AG04449 (cell line): ENCODE data around the gene OPN5.

Experiments
- CTCF ChIA-PET: fragments of 350-600 bp; formaldehyde crosslinking; extraction: SDS; loops from one replicate; lab custom pipeline; 2021; ENCODE audit warnings: antibody characterized with exemption; lab: Yijun Ruan, JAX
- POLR2A ChIA-PET: fragments of 400-600, 350-600 bp; formaldehyde crosslinking; extraction: SDS; loops from one replicate; lab custom pipeline; 2020; ENCODE audit warnings: antibody characterized with exemption, inconsistent platforms; lab: Yijun Ruan, JAX
- DNase-seq: peaks from one replicate; pipeline ENCODE4 v3.0.0-alpha.2; 2010; ENCODE audit warnings: low read depth, low spot score
- H3K4me3 ChIP-seq: 2 replicates; pipeline ENCODE4 v1.5.1; 2011; ENCODE audit warnings: low read depth, mild to moderate bottlenecking, control low read depth, low read length
- TF ChIP-seq, protein P1 (sequence below): IDR thresholded peaks from one replicate; pipeline ENCODE4 v1.5.1; 2011; ENCODE audit warnings: mild to moderate bottlenecking, moderate library complexity, low read length, control low read depth, inconsistent platforms; ENCODE audit not compliant: insufficient read depth; ENCODE audit errors: missing control alignments

The OPN5 gene

DNA sequence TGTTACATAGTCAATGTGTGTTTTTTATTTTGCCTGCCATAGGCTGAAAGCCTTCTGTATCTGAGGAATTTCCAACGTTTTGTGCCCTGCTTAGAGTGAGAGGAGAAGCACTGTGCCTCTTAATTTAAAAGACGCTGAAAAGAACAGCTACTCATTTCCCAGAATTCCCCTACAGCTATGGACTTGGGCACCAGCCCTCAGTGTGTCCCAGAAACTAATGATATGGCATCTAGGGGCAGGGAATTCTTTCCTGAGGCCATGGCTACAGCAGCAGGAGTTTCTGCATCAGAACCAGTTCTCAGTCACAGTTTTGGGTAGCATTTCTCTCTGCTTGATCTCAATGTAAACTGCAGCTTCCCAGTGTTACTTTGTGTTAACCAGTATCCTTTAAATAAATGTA is 20.2 kb downstream of the OPN5 start:
- DNase-seq = no peak
- ChIA-PET POLR2A (no interaction called here), CTCF (no interaction called here)
- no peak overlapping the region for H3K4me3 ChIP-seq
- TF ChIP-seq, protein P1, sequence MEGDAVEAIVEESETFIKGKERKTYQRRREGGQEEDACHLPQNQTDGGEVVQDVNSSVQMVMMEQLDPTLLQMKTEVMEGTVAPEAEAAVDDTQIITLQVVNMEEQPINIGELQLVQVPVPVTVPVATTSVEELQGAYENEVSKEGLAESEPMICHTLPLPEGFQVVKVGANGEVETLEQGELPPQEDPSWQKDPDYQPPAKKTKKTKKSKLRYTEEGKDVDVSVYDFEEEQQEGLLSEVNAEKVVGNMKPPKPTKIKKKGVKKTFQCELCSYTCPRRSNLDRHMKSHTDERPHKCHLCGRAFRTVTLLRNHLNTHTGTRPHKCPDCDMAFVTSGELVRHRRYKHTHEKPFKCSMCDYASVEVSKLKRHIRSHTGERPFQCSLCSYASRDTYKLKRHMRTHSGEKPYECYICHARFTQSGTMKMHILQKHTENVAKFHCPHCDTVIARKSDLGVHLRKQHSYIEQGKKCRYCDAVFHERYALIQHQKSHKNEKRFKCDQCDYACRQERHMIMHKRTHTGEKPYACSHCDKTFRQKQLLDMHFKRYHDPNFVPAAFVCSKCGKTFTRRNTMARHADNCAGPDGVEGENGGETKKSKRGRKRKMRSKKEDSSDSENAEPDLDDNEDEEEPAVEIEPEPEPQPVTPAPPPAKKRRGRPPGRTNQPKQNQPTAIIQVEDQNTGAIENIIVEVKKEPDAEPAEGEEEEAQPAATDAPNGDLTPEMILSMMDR = no peak

DNA sequence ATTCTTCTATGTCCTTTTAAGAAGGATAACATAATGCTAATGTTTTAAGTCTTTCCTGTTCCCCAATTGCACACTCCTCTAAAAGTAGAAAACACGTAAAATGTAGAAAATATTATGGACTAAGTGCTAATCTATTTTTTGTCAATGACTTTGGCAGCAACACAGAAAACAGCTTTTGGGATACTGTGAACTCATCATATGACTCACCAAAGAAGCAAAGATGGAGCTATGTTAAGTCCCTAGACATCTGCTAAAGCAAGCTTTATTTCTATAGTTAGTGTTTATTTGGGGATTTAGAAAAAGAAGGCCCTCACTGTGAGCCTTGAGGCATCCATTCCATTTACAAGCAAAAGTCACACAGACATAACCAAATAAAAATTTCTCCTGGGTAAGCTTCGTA is 23.0 kb downstream of the OPN5 start:
- H3K4me3 ChIP-seq = no peak overlapping the region
- ChIA-PET CTCF (no interaction called here), POLR2A (no interaction called here)
- TF ChIP-seq, protein P1 = no peak
- no peak for DNase-seq

DNA sequence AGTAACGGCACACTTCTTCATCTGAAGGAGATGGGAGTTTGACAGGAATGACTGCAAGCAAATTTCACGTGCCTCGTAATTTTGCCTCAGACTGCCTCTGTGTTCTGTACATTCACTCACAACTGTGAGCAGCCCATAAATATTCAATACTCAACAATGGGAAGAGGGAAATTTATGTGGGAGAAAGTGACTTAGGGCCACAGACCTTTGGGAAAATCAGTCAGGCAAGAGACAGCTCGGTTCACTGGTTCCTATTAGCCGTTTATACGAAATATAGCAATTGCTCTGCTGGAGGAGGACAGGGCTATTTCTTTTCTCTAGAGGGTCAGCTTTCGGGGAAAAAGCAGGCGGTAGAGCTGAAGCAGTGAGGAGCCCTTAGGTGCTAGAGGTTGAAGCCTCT is 28.0 kb downstream of the OPN5 start:
- TF ChIP-seq, protein P1 = no peak
- ChIA-PET POLR2A (no interaction called here), CTCF (no interaction called here)
- H3K4me3 ChIP-seq = no peak overlapping the region
- DNase-seq = no peak

DNA sequence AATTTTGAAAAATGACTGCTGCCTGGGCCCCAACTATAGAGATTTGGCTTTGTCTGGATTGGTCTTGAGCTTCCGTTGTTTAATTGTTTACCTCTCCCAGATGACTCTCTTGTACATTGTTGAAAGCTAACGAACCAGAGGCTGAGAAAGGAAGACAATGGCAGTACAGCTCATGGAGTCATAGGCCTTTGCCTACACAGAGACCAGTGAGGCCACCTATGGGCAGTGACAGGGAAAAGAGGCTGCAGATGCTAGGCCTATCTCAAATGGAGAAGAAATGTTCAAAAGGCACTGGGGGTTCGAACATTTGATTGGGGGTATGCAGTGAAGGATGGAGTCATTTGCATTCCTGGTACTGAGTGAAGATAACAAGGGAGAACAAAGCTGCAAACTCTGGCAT is 29.1 kb downstream of the OPN5 start:
- no peak for DNase-seq
- H3K4me3 ChIP-seq = no peak overlapping the region
- ChIA-PET POLR2A (no interaction called here), CTCF (no interaction called here)
- TF ChIP-seq, protein P1 = no peak

DNA sequence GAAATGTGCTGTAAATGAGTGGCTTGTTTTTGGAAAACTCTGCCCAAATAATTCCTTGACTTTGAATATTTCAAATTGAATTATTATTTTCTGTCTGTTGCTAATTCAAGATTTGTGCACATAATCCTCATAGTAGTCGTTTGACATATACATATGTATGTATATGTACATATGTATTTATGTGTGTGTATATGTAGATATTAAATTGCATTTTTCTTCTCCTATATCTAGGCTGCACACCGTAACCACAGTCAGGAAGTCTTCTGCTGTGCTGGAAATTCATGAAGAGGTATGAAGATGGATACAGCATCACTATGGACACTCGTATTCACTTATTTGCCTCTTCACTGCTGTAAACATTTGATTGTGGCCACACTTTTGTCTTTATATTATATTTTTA is 29.6 kb downstream of the OPN5 start:
- CTCF ChIA-PET = no interaction called here
- POLR2A ChIA-PET = no interaction called here
- TF ChIP-seq, protein P1 = no peak
- no peak overlapping the region for H3K4me3 ChIP-seq
- DNase-seq = no peak

DNA sequence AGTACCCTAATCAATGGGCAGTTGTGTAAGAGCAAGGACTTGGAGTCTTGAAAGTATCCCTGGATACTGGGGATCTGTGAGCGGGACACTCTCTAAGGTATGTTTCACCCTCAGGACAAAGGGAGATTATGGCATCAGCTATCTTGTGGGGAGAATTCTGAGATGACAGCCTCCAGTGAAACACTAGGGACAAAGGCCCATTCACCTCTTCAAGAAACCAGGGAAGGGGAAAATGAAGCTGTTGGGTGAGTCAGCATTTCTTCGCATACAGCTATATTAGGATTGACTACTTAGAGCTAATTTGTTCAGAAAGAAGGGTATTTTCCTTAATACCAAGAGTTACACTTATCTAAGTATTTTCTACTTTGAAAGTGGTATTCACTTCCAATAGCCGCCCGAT is 35.9 kb downstream of the OPN5 start:
- CTCF ChIA-PET = no interaction called here
- no peak overlapping the region for H3K4me3 ChIP-seq
- TF ChIP-seq, protein P1 = no peak
- POLR2A ChIA-PET = no interaction called here
- no peak for DNase-seq
